ENCODE measurements around the gene DNAH14. TPM values are rescaled to one million over a fixed set of nuclear protein-coding genes. Genes with fewer than 3 reads are reported as not detected.

DNAH14 gene
- total RNA-seq, 1 experiment from 2014 or later, result 39.7 TPM

DNA sequence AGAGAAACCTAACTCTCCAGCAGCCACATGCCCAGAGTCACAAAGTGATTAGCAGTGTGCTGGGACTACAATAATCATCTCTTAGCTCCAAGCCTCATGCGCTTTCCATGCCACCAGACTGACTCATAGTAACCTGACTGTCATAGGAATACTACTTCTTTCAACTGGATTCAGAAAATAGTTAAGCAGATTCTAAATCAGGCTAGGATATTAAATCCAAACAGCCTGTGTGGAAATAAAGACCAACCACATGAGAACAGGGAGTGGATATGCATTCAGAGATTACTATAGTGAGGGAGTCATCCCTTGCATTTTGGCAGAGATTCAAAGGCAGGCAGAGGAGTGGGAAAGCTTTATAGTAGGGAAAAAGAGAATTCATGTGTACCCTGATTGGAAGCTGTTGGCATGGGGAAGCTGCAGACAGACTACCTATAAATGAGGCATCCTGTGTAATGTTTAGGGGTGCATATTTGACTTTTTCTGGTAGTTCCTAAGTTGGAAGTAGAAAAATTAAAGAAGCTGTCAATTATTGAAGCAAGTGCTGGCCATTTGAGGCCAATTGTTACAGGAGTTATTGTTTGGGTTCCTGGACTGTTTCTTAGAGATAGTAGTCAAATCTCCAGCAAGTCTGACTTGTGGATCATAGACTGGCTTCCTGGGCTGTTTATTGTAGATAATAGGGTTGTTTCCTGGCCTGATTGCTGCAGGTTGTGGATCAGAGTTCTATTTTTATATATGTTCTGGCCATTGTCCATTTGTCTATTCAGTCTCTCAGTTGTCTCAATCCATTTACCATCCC lies 31.7 kb upstream of the DNAH14 start:
- Histone ChIP-seq H3K56ac (ENCODE audit: insufficient read length, low read depth, low read length) (no peak overlapping the region), H3K9ac (ENCODE audit: extremely low read depth, insufficient read length, low read length) (no peak overlapping the region), H4K91ac (ENCODE audit: insufficient read length, low read depth, low read length) (no peak overlapping the region), H2BK5ac (ENCODE audit: insufficient read length, low read length) (no peak overlapping the region), H2BK120ac (ENCODE audit: low read depth, low read length, poor library complexity, severe bottlenecking) (no peak overlapping the region), H3K27me3 (ENCODE audit: insufficient read depth, low read length) (no peaks in the 10 kb centered on the region), H4K5ac (ENCODE audit: insufficient read length, low read depth, low read length) (no peak overlapping the region), H4K8ac (replicated peaks; ENCODE audit: insufficient read length, low read depth, low read length) (no peak overlapping the region), H2BK20ac (ENCODE audit: low read depth, low read length, poor library complexity, severe bottlenecking) (no peak overlapping the region), H3K4me2 (ENCODE audit: insufficient read depth, insufficient read length, low read length) (no peak overlapping the region), H2AFZ (ENCODE audit: low read length) (no peak overlapping the region), H3K79me2 (ENCODE audit: insufficient read depth, low read length) (no peaks in the 10 kb centered on the region), H3K14ac (ENCODE audit: insufficient read depth, low read length) (no peak overlapping the region), H2BK12ac (ENCODE audit: insufficient read length, low read depth, low read length) (no peak overlapping the region), H3K4ac (ENCODE audit: low read depth, low read length) (no peak overlapping the region), H3K9me3 (ENCODE audit: control insufficient read depth, low read depth, low read length) (peaks cover 6% of the 10 kb centered on the region), H3K27ac (ENCODE audit: insufficient read length, low read depth, low read length) (no peak overlapping the region), H3T11ph (ENCODE audit: low read length) (no peak overlapping the region), H3K4me1 (ENCODE audit: insufficient read depth, low read length) (no peaks in the 10 kb centered on the region), H4K20me1 (ENCODE audit: control insufficient read depth, insufficient read depth, insufficient read length) (no peaks in the 10 kb centered on the region), H3K23ac (ENCODE audit: insufficient read length, low read depth, low read length) (no peak overlapping the region), H2AK5ac (ENCODE audit: insufficient read length, low read length) (no peak overlapping the region), H3K18ac (ENCODE audit: insufficient read length, low read depth, low read length) (no peak overlapping the region), H3K23me2 (ENCODE audit: insufficient read length, low read depth, low read length, poor library complexity, severe bottlenecking) (no peaks in the 10 kb centered on the region), H2BK15ac (ENCODE audit: low read depth, low read length) (no peak overlapping the region), H3K79me1 (ENCODE audit: insufficient read depth, low read depth, low read length, poor library complexity, severe bottlenecking) (no peaks in the 10 kb centered on the region)
- H3K27ac Mint-ChIP-seq, result no peak overlapping the region
- no peak overlapping the region for H3K4me3 Mint-ChIP-seq
- no peak for TF ChIP-seq CTCF (conservative IDR thresholded peaks at IDR 0.05)
- H3K4me1 Mint-ChIP-seq, result no peaks in the 10 kb centered on the region
- no CpG with 5 or more reads among the region's 1 CpG for WGBS (ENCODE audit: extremely low coverage, insufficient read length, low lambda C conversion rate)
- peaks cover 0 to 6% of the 10 kb centered on the region in 2 experiments; a peak in 3 of 5 replicates for H3K9me3 Mint-ChIP-seq
- no peaks in the 10 kb centered on the region; the same call in 1 of the 2 replicates for H3K27me3 Mint-ChIP-seq (ENCODE audit: low read depth)
- H3K36me3 Mint-ChIP-seq (ENCODE audit: insufficient read depth in 1 of 3, low read depth in 3 of 3), result no peaks in the 10 kb centered on the region
- no peak for DNase-seq
